Measurements from ENCODE around the gene LENG9. TPM values are rescaled to one million over a fixed set of nuclear protein-coding genes. Genes with fewer than 3 reads are reported as not detected.

LENG9 gene
- total and polyA plus RNA-seq, 2 of the 13 experiments (the other 11 are each of a cell fraction or from before 2014, with no cell fraction given) = 0.75 to 2.9 TPM

- TF ChIP-seq ZNF609 (CRISPR knock-in tag; IDR thresholded peaks at IDR 0.05; ENCODE audit: borderline replicate concordance) (peak; percentile 42; the same call in 1 of the 2 replicates), IKZF4 (CRISPR knock-in tag; IDR thresholded peaks at IDR 0.05; ENCODE audit: borderline replicate concordance, low read depth, not compliant biosample characterization) (peak; percentile 78), ARID4A (CRISPR knock-in tag; IDR thresholded peaks at IDR 0.05; ENCODE audit: borderline replicate concordance) (peak; percentile 91), ZBTB4 (CRISPR knock-in tag; IDR thresholded peaks at IDR 0.05; ENCODE audit: borderline replicate concordance) (no peak), SNRNP70 (IDR thresholded peaks at IDR 0.05; ENCODE audit: low read depth, low read length) (no peak), TFDP1 (CRISPR knock-in tag; IDR thresholded peaks at IDR 0.05; ENCODE audit: borderline replicate concordance) (peak; percentile 78; the same call in 1 of the 2 replicates), REPIN1 (CRISPR knock-in tag; IDR thresholded peaks at IDR 0.05; ENCODE audit: borderline replicate concordance, low read depth) (peak; percentile 77), ZNF616 (CRISPR knock-in tag; IDR thresholded peaks at IDR 0.05; ENCODE audit: low read depth) (0 out of 2 replicates have a peak, but pooled peaks have one; percentile 48), MED8 (CRISPR knock-in tag; IDR thresholded peaks at IDR 0.05; ENCODE audit: insufficient replicate concordance) (peak; percentile 67), ARNT2 (CRISPR knock-in tag; IDR thresholded peaks at IDR 0.05; ENCODE audit: low read depth) (peak; percentile 85; the same call in 1 of the 2 replicates), ZNF292 (CRISPR knock-in tag; IDR thresholded peaks at IDR 0.05; ENCODE audit: borderline replicate concordance, low read depth) (no peak), ZBTB20 (CRISPR knock-in tag; IDR thresholded peaks at IDR 0.05; ENCODE audit: borderline replicate concordance, low read depth) (peak; percentile 83; the same call in 1 of the 2 replicates)
These were observed 14.5 kb downstream of the LENG9 start, which contains the start of gene LENG8 (continued) for GRCh38 chr19:54448774-54449700.

All from HepG2 (cell line).